HEK293 (cell line): Measurements from ENCODE around the gene S1PR2.

Experiments used
- EGR2 ChIP-seq: fragments of 450-650 bp; formaldehyde crosslinking; IDR thresholded peaks from 2 replicates; pipeline ENCODE4 v1.5.1; 2016; ENCODE audit warnings: low read depth, missing biosample characterization, missing genetic modification characterization
- KLF16 ChIP-seq: fragments of 450-650 bp; formaldehyde crosslinking; IDR thresholded peaks from 2 replicates; pipeline ENCODE4 v1.5.1; 2017; ENCODE audit warnings: missing biosample characterization, missing genetic modification characterization
- KLF17 ChIP-seq: fragments of 450-650 bp; formaldehyde crosslinking; IDR thresholded peaks from 2 replicates; pipeline ENCODE4 v1.5.1; 2016; ENCODE audit warnings: missing biosample characterization, missing genetic modification characterization
- KLF9 ChIP-seq: fragments of 450-650 bp; formaldehyde crosslinking; IDR thresholded peaks from 2 replicates; pipeline ENCODE4 v1.5.1; 2016; ENCODE audit warnings: missing biosample characterization, missing genetic modification characterization, low read depth
- ZBTB10 ChIP-seq: fragments of 450-650 bp; formaldehyde crosslinking; IDR thresholded peaks from 2 replicates; pipeline ENCODE4 v1.5.1; 2016; ENCODE audit warnings: missing biosample characterization, missing genetic modification characterization
- ZBTB20 ChIP-seq: fragments of 450-650 bp; formaldehyde crosslinking; IDR thresholded peaks from 2 replicates; pipeline ENCODE4 v1.5.1; 2016; ENCODE audit warnings: missing biosample characterization, missing genetic modification characterization
- ZEB2 ChIP-seq: fragments of 450-650 bp; formaldehyde crosslinking; IDR thresholded peaks from 2 replicates; pipeline ENCODE4 v1.5.1; 2016; ENCODE audit warnings: missing biosample characterization, missing genetic modification characterization
- ZFP41 ChIP-seq: fragments of 450-650 bp; formaldehyde crosslinking; IDR thresholded peaks from 2 replicates; pipeline ENCODE4 v1.5.1; 2016; ENCODE audit warnings: missing biosample characterization, missing genetic modification characterization, borderline replicate concordance
- ZIC2 ChIP-seq: fragments of 450-650 bp; formaldehyde crosslinking; IDR thresholded peaks from 2 replicates; pipeline ENCODE4 v1.5.1; 2016; ENCODE audit warnings: missing biosample characterization, missing genetic modification characterization
- ZNF146 ChIP-seq: fragments of 450-650 bp; formaldehyde crosslinking; IDR thresholded peaks from 2 replicates; pipeline ENCODE4 v1.5.1; 2016; ENCODE audit warnings: missing biosample characterization, missing genetic modification characterization
- ZNF2 ChIP-seq: fragments of 450-650 bp; formaldehyde crosslinking; IDR thresholded peaks from 2 replicates; pipeline ENCODE4 v1.5.1; 2016; ENCODE audit warnings: missing biosample characterization, missing genetic modification characterization
- ZNF302 ChIP-seq: fragments of 450-650 bp; formaldehyde crosslinking; IDR thresholded peaks from 2 replicates; pipeline ENCODE4 v1.5.1; 2016; ENCODE audit warnings: missing biosample characterization, missing genetic modification characterization, low read depth
- ZNF341 ChIP-seq: fragments of 450-650 bp; formaldehyde crosslinking; IDR thresholded peaks from 2 replicates; pipeline ENCODE4; 2016; ENCODE audit warnings: low read depth, missing biosample characterization, missing genetic modification characterization
- ZNF433 ChIP-seq: fragments of 450-650 bp; formaldehyde crosslinking; IDR thresholded peaks from 2 replicates; pipeline ENCODE4 v1.5.1; 2016; ENCODE audit warnings: missing biosample characterization, missing genetic modification characterization, low read depth
- ZNF530 ChIP-seq: fragments of 450-650 bp; formaldehyde crosslinking; IDR thresholded peaks from 2 replicates; pipeline ENCODE4 v1.5.1; 2016; ENCODE audit warnings: low read depth, missing biosample characterization, missing genetic modification characterization
- ZNF561 ChIP-seq: fragments of 450-650 bp; IDR thresholded peaks from 2 replicates; pipeline ENCODE4 v1.5.1; 2018; ENCODE audit warnings: missing biosample characterization, missing genetic modification characterization, borderline replicate concordance
- ZNF654 ChIP-seq: fragments of 450-650 bp; formaldehyde crosslinking; IDR thresholded peaks from 2 replicates; pipeline ENCODE4 v1.5.1; 2016; ENCODE audit warnings: low read depth, missing biosample characterization, missing genetic modification characterization
- ZNF660 ChIP-seq: fragments of 450-650 bp; IDR thresholded peaks from 2 replicates; pipeline ENCODE4 v1.5.1; 2018; ENCODE audit warnings: missing biosample characterization, mild to moderate bottlenecking, missing genetic modification characterization
- ZNF692 ChIP-seq: fragments of 450-650 bp; formaldehyde crosslinking; IDR thresholded peaks from 2 replicates; pipeline ENCODE4 v1.5.1; 2016; ENCODE audit warnings: missing biosample characterization, missing genetic modification characterization
- ZNF777 ChIP-seq: fragments of 450-650 bp; formaldehyde crosslinking; IDR thresholded peaks from 2 replicates; pipeline ENCODE4 v1.5.1; 2017; ENCODE audit warnings: missing biosample characterization, missing genetic modification characterization, borderline replicate concordance
- TF ChIP-seq, protein P1 (sequence below): fragments of 450-650 bp; IDR thresholded peaks from 2 replicates; pipeline ENCODE4 v1.5.1; 2018; ENCODE audit warnings: missing biosample characterization, mild to moderate bottlenecking, missing genetic modification characterization
- TF ChIP-seq, protein P2 (sequence below): fragments of 450-650 bp; formaldehyde crosslinking; IDR thresholded peaks from 2 replicates; pipeline ENCODE4 v1.5.1; 2016; ENCODE audit warnings: missing biosample characterization, missing genetic modification characterization
- TF ChIP-seq, protein P3 (sequence below): fragments of 450-650 bp; formaldehyde crosslinking; IDR thresholded peaks from 2 replicates; pipeline ENCODE4 v1.5.1; 2016; ENCODE audit warnings: missing biosample characterization, missing genetic modification characterization
- TF ChIP-seq, protein P4 (sequence below): fragments of 450-650 bp; formaldehyde crosslinking; conservative IDR thresholded peaks from 2 replicates; pipeline ENCODE4 v1.5.1; 2016; ENCODE audit warnings: low read depth, missing biosample characterization, missing genetic modification characterization

The S1PR2 gene

DNA sequence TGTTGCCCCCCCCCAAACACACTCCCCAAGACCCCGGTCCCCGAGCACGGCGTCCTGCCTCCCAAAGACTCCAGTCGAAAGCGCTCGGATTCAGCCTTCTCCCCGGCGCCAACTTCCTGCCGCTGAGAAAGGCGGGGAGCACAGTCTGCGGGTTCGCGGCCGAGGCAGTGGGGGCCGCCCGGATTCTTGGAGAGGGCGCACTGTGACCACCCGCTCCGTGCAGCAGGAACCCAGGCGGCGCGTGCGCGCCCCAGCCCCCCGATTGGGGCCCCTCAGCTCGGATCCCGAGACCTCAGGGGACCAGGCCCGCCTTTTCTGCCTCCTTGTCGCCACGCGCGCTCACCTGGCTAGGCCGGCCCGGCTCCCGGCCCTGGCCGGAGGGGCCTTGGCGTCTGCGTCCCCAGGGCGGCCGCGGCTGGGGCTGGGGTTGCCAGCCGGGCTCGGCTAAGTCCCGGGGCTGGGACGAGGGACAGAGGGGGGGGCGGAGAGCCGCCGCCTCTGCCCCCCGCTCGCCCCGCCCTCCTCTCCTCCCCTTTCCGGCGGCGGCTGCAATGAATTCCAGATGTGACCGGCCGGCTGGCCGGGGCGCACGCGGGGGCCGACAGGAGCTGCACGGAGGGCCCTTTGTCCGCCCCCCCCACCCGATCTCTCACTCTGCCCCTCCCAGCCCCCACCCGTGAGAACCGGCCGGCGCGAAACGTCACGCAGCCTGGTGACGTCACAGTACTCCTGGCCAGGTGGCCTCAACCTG lies at the start of gene S1PR2 (continued):
- TF ChIP-seq ZBTB10 (tag by site-specific recombination), result peak; percentile 68; the same call in 1 of the 2 replicates
- no peak for TF ChIP-seq ZNF433 (tag by site-specific recombination)
- TF ChIP-seq KLF9 (tag by site-specific recombination), result peak; percentile 40; the same call in 1 of the 2 replicates
- TF ChIP-seq ZNF302 (tag by site-specific recombination), result no peak
- 0 out of 2 replicates have a peak, but pooled peaks have one; percentile 39 for TF ChIP-seq ZNF692 (tag by site-specific recombination)
- no peak for TF ChIP-seq ZFP41
- TF ChIP-seq, protein P1, sequence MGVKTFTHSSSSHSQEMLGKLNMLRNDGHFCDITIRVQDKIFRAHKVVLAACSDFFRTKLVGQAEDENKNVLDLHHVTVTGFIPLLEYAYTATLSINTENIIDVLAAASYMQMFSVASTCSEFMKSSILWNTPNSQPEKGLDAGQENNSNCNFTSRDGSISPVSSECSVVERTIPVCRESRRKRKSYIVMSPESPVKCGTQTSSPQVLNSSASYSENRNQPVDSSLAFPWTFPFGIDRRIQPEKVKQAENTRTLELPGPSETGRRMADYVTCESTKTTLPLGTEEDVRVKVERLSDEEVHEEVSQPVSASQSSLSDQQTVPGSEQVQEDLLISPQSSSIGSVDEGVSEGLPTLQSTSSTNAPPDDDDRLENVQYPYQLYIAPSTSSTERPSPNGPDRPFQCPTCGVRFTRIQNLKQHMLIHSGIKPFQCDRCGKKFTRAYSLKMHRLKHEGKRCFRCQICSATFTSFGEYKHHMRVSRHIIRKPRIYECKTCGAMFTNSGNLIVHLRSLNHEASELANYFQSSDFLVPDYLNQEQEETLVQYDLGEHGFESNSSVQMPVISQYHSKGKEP (tag by site-specific recombination), result peak; percentile 24; the same call in 1 of the 2 replicates
- TF ChIP-seq, protein P2, sequence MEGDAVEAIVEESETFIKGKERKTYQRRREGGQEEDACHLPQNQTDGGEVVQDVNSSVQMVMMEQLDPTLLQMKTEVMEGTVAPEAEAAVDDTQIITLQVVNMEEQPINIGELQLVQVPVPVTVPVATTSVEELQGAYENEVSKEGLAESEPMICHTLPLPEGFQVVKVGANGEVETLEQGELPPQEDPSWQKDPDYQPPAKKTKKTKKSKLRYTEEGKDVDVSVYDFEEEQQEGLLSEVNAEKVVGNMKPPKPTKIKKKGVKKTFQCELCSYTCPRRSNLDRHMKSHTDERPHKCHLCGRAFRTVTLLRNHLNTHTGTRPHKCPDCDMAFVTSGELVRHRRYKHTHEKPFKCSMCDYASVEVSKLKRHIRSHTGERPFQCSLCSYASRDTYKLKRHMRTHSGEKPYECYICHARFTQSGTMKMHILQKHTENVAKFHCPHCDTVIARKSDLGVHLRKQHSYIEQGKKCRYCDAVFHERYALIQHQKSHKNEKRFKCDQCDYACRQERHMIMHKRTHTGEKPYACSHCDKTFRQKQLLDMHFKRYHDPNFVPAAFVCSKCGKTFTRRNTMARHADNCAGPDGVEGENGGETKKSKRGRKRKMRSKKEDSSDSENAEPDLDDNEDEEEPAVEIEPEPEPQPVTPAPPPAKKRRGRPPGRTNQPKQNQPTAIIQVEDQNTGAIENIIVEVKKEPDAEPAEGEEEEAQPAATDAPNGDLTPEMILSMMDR (tag by site-specific recombination), result no peak
- TF ChIP-seq, protein P3, sequence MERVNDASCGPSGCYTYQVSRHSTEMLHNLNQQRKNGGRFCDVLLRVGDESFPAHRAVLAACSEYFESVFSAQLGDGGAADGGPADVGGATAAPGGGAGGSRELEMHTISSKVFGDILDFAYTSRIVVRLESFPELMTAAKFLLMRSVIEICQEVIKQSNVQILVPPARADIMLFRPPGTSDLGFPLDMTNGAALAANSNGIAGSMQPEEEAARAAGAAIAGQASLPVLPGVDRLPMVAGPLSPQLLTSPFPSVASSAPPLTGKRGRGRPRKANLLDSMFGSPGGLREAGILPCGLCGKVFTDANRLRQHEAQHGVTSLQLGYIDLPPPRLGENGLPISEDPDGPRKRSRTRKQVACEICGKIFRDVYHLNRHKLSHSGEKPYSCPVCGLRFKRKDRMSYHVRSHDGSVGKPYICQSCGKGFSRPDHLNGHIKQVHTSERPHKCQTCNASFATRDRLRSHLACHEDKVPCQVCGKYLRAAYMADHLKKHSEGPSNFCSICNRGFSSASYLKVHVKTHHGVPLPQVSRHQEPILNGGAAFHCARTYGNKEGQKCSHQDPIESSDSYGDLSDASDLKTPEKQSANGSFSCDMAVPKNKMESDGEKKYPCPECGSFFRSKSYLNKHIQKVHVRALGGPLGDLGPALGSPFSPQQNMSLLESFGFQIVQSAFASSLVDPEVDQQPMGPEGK (tag by site-specific recombination), result peak; percentile 85
- no peak for TF ChIP-seq ZNF530 (tag by site-specific recombination)
- TF ChIP-seq ZNF777 (tag by site-specific recombination), result no peak
- TF ChIP-seq KLF17 (tag by site-specific recombination), result no peak
- peak; percentile 65; the same call in 1 of the 2 replicates for TF ChIP-seq ZNF660
- 0 out of 2 replicates have a peak, but pooled peaks have one; percentile 31 for TF ChIP-seq ZIC2 (tag by site-specific recombination)
- 0 out of 2 replicates have a peak, but pooled peaks have one; percentile 12 for TF ChIP-seq KLF16 (tag by site-specific recombination)
- TF ChIP-seq, protein P4, sequence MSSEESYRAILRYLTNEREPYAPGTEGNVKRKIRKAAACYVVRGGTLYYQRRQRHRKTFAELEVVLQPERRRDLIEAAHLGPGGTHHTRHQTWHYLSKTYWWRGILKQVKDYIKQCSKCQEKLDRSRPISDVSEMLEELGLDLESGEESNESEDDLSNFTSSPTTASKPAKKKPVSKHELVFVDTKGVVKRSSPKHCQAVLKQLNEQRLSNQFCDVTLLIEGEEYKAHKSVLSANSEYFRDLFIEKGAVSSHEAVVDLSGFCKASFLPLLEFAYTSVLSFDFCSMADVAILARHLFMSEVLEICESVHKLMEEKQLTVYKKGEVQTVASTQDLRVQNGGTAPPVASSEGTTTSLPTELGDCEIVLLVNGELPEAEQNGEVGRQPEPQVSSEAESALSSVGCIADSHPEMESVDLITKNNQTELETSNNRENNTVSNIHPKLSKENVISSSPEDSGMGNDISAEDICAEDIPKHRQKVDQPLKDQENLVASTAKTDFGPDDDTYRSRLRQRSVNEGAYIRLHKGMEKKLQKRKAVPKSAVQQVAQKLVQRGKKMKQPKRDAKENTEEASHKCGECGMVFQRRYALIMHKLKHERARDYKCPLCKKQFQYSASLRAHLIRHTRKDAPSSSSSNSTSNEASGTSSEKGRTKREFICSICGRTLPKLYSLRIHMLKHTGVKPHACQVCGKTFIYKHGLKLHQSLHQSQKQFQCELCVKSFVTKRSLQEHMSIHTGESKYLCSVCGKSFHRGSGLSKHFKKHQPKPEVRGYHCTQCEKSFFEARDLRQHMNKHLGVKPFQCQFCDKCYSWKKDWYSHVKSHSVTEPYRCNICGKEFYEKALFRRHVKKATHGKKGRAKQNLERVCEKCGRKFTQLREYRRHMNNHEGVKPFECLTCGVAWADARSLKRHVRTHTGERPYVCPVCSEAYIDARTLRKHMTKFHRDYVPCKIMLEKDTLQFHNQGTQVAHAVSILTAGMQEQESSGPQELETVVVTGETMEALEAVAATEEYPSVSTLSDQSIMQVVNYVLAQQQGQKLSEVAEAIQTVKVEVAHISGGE, result peak; percentile 62
- TF ChIP-seq ZNF561, result 0 out of 2 replicates have a peak, but pooled peaks have one; percentile 51
- TF ChIP-seq ZNF654 (tag by site-specific recombination), result no peak
- no peak for TF ChIP-seq ZNF341 (tag by site-specific recombination)
- no peak for TF ChIP-seq ZNF146 (tag by site-specific recombination)
- TF ChIP-seq ZBTB20 (tag by site-specific recombination), result peak; percentile 51; the same call in 1 of the 2 replicates
- TF ChIP-seq ZEB2 (tag by site-specific recombination), result no peak; the same call in 1 of the 2 replicates
- peak; percentile 20; the same call in 1 of the 2 replicates for TF ChIP-seq EGR2
- TF ChIP-seq ZNF2 (tag by site-specific recombination), result no peak
